ENCODE data around the gene TAX1BP1.

- TF ChIP-seq CTCF (IDR thresholded peaks at IDR 0.05; ENCODE audit: poor library complexity, severe bottlenecking) (no peak), REST (IDR thresholded peaks at IDR 0.05; ENCODE audit: borderline replicate concordance) (no peak), POLR2AphosphoS5 (IDR thresholded peaks at IDR 0.05) (no peak), EP300 (conservative IDR thresholded peaks at IDR 0.05; ENCODE audit: poor library complexity, severe bottlenecking) (no peak)
Observed at GRCh38 chr7:27870595-27870994, 130.6 kb downstream of the TAX1BP1 start.
